DMS114 treated with DMSO at 0.1 percent for 48 hours (cell line): ENCODE results near the gene ATG16L1.

Experiments used
- DNase-seq: peaks from one replicate; lab custom pipeline; 2025; ENCODE audit not compliant: unreplicated experiment; lab: John Stamatoyannopoulos, UW

Gene ATG16L1

DNA sequence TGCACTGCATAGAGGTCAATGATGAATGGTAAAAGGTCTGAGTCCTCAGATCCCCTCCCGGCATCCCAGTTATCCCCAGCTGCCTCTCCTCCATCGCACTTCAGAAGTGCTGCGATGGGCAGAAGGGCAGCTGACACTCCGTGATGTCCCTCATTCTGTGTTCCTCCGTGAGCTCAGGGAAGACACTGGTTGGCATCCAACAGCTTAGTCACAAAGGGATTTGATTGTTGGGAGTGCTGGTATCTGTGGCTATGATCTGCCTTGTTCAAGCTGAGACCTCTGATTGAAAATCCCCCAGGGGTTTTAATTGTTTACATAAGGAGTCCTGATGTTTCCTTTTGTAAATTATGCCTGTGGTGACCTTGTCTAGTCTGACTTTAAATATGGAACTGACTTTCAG is 37.2 kb downstream of the ATG16L1 start:
- no peak for DNase-seq

DNA sequence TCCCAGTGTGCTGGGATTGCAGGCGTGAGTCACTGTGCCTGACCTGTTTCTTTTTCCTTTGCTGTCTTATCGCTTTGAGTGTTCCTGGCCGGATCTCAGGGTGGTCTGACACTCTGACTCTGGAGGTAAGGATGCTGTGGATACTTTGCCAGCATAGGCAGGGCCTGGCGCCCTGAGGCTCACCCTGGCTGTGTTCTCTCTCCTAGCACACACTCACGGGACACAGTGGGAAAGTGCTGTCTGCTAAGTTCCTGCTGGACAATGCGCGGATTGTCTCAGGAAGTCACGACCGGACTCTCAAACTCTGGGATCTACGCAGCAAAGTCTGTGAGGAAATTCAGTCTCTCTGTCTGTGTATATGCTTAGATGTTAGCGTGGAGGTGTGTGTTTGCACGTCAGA is 38.2 kb downstream of the ATG16L1 start:
- DNase-seq = no peak

DNA sequence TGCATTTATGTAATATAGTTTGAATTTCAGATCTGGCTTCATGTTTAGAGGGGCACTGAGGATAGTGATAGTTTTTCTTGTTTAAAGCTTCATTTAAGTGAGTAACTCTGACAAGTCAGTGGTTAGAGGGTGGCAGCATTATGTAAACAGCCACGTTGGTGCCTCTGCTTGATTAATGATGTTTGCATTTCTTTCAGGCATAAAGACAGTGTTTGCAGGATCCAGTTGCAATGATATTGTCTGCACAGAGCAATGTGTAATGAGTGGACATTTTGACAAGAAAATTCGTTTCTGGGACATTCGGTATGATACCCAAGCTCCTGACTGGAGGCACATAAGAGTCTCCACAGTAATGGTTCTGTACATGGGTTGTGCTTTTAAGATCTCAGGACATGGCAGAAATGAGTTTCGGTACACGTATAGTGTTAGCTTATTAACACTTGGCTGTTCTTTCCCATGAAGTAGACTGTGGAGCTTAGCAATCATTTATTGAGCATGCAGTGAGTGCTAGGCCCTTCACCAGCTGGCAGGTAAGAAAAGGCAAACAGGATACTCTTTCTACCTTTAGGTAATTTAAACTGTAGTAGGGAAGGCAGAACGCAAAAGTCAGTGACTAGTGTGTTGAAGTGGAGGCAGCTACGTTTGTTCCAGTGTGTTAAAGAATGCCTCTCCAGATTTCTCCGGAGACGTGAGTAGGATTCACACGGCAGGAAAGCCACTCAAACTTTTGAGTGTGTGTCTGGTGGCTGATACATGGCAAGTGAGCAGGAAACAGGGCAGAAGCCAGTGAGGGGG is 38.8 kb downstream of the ATG16L1 start:
- DNase-seq = no peak

DNA sequence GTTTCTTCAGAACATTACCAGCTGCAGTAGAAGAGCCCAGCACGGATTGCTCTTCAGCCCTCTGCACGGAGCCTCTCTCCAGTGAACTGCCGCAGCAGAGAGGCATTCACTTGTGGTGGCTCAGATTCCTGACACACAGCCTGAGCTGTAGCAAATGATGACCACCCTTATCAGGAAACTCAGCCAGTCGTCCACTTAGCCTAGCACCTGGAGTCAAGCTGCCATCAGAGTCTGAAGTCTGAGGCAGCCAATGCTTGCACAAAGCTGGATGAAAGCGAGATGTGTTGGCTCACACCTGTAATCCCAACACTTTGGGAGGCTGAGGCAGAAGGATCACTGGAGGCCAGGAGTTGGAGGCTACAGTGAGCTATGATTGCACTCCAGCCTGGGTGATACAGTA is 44.4 kb downstream of the ATG16L1 start:
- DNase-seq = no peak

DNA sequence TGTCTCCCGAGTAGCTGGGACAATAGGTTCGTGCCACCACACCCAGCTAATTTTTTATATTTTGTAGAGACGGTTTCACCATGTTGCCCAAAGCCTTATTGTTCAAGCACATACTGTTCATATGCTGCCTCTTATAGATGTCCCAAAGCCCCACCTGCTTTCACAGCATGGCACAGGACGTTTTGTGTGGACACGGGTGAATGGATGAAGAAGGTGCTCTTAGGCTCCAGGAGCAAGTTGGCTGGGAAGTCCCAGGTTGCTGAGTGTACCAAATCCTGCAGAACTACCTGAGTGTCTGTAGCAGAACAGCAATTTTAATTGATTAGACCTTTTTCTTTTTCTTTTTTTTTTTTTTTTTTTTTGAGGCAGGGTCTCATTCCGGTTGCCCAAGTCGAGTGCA is 45.6 kb downstream of the ATG16L1 start:
- DNase-seq = no peak

- no peak for DNase-seq
These were observed 48.9 kb downstream of the ATG16L1 start for GRCh38 chr2:233300401-233300800.

DNA sequence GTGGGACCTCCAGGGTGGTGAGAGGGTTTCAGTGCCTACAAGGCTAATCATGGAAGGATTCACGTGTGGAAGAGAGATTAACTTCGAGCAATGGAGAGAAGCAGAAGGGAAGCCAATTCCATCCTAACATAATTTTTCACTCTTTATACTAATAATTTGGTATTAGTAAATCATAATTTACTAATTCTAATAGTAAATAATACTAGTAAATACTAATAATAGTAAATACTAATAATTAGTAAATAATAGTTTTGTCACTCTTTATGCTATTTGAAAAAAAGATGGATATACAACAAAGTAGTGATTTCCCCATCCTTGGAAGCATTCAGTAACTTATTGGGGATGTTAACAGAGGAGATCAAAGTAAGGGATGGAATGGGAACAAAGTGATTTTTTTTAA is 49.8 kb downstream of the ATG16L1 start:
- no peak for DNase-seq

DNA sequence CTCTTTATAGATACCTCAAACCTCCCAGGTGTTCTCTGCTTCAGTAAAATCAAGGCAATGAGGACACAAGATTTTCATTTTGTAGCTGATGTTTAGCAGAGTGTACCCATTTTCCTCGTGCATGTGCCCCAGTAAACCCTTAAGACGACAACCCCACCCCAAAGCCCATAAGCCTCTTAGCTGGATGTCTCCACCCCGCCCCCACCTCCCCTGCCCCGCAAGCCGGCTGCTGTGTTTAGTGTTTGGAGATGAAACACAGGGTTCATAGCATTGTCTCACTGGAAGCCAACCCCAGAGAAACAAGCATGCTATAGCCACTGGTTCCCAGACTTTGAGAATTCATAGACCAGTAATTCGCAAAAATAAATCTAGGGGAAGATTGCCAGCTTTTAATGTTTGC is 50.3 kb downstream of the ATG16L1 start:
- DNase-seq = no peak

DNA sequence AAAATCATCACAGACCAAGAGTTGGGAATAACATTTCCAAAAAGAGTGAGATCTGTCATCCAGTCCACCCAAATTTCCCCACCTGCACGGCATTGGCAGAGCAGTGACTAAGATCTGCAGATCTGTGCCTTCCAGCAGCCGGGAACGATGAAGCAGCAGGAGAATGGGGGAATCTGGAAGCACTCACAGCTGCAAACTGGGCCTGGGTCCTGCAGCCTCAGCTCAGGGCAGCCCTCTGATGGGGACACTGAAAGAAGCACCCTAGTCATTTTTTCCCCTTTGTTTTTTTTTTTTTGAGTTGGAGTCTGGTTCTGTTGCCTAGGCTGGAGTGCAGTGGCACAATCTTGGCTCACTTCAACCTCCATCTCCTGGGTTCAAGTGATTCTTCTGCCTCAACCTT is 51.8 kb downstream of the ATG16L1 start:
- DNase-seq = no peak

- DNase-seq = no peak
These were observed 56.1 kb downstream of the ATG16L1 start, which contains the start of gene SAG for GRCh38 chr2:233307565-233307964. SAG (plus strand) TSS chr2:233307816; CDS start chr2:233309190, 1,374 bp downstream.

GRCh38 chr2:233311241-233311926 is 59.9 kb downstream of the ATG16L1 start:
- DNase-seq = no peak

GRCh38 chr2:233312874-233313273 is 61.4 kb downstream of the ATG16L1 start:
- DNase-seq = no peak

DNA sequence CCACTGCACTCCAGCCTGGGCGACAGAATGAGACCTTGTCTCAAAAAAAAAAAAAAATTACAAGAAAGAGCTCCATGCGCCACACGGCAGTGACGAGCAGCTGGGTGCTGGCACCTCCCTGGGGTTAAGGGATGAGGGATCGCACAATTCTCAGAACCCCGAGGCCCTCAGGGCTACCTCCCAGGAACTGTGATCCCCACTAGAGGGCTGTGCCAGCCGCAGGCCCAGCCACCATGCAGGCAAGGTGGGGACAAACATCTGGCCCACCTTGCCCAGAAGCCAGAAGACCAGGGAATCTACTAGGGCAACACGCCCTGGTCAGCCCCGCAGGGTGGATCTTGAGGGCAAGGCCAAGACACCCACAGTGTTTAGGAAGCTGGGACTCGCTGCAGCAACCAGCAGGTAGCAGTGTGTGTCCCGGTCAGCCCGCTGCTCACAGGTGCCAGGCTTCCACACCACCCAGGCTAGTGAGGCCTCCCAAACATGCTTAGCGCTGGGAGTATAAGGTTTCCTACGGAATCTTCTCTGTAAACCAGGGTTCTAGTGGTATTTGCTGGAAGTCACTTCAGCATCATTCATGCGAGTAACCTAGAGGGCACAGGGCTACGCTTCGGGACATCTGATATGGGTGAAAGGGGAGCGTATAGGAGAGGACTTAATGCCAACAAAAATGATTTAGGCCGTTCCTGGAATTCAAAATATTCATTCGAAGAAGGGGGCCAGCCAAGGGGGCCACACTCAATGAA is 62.9 kb downstream of the ATG16L1 start:
- no peak for DNase-seq

DNA sequence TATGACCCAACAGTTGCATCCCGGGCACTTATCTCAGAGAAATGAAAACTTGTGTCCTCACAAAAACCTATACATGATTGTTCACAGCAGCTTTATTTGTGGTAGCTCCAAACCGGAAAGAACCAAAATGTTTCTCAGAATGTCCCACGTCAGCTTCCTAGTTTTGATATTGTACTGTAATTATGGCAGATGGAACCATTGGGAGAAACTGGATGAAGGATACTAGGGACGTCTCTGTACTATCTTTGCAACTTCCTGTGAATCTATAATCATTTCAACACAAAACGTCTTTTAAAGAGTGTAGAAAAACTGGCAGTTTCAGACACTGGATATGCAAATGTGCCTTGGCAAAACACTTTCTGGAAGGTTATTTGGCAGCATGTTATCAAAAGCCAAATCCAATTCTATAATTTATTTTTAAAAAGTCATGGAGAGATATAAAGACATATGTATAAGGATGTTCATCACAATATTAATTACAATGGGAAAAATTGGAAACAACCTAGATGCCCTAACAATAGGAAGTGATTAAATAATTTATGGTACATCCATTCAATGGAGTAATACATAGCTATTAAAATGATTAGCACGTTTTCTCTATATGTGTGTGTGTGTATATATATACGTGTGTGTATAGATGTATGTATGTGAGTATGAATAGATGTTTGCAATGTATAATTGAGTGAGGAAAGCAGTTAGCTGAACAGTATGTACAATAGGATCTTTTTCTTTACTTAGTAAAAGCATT is 65.9 kb downstream of the ATG16L1 start:
- DNase-seq = no peak

DNA sequence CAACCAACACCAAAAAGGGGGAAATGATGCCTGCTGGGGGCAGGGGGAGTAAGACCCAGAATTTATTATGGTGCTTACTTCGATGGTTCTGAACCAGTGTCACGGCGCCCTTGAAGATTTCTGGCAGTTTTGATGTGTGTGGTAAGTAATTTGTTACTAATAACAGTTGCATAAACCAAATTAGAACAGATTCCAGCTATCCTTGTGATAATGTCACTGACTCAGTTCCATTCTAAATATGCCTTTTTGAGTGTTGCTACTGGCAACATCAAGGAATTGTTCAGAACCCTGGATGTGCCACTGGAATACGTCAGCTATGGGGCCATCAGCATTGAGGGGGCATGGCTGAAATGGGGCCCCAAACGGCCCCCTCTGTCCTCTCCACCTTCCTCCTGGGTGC is 67.8 kb downstream of the ATG16L1 start:
- no peak for DNase-seq

GRCh38 chr2:233320470-233320869 is 69.0 kb downstream of the ATG16L1 start:
- DNase-seq = no peak

DNA sequence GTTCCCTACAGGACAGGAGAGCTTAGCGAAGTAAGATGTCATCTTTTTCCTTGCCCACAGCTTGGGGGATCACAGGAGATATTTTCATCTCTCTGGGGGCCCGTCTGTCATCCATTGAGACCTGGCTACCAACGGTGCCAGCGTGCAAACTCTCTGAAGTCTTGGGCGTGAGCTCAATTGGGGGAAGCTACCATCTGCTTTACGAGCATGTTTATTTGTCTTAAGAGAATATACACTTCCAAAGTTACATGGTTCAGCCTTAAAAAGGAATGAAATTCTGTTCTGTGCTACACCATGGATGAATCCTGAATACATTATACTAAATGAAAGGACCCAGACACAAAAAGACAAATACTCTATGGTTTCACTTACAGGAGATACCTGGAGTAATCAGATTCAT is 69.7 kb downstream of the ATG16L1 start:
- no peak for DNase-seq

DNA sequence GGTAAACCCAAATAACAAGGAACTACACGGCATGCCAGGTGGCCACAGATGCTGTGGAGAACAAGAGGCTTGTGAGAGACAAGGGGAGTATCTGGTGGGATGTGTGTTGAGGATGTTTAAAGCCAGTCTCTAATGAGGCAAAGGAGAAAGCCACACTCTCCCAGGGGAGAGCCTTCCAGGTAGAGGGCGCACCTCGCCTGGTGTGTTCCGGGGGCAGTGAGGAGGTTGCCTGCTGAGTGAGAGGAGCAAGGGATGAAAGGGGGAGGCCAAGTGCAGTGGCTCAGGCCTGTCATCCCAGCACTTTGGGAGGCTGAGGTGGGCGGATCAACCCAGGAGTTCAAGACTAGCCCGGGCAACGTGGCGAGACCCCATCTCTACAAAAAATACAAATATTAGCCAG is 72.4 kb downstream of the ATG16L1 start:
- DNase-seq = no peak

GRCh38 chr2:233325256-233325655 is 73.8 kb downstream of the ATG16L1 start:
- DNase-seq = no peak

DNA sequence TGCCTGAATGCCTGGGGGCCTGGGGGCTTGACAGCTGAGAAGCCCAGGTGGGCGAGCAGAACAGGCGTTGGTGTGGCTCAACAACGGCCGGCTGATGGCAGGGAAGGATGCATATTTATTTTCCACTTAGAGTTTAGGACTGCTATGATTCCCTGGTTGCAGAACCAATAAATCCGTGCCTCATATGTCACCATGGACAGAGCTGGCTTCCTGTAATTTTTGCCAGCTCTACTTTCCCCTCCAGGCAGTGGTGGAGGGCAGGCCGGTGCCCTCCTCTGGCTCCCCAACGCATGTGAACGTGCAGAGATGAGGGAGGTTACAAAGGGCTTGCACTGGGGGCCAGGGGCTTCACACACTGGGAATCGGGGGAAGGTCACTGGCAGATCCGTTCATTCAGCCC is 74.3 kb downstream of the ATG16L1 start:
- DNase-seq = no peak

DNA sequence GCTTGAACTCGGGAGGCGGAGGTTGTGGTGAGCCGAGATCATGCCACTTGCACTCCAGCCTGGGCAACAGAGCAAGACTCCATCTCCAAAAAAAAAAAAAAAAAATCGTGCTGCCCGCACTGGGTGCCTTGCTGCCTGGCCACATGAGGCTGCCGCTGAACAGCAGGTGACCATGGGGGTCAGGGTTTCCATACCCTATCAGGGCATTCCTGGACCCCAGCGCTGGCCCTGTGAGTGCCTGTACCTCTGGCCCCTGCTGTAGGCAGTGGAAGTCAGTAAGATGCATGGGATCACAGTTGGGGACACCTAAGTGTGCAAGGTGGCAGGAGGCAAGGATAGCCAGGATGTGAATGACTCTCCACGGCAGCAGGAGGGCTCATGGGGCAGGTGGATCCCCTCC is 75.0 kb downstream of the ATG16L1 start:
- DNase-seq = no peak
